Skeletal muscle satellite cell (primary cell): Measurements from ENCODE around the gene BTBD1.
A peak's percentile ranks its signal among the peaks of the same experiment; 100 is the strongest.
"Not testable (repeated sequence)": the region's sequence is repeated elsewhere in the genome, so short reads cannot be mapped to it uniquely, and the experiment has no call there.

ENCODE experiments used
- H3K27me3 ChIP-seq: 2 replicates; pipeline ENCODE4 v1.7.0; 2013; ENCODE audit warnings: low read length; ENCODE audit not compliant: control insufficient read depth, insufficient read depth
- H3K36me3 ChIP-seq: 2 replicates; pipeline ENCODE4 v1.7.0; 2013; ENCODE audit warnings: mild to moderate bottlenecking, control low read depth, low read length; ENCODE audit not compliant: insufficient read depth
- H3K4me1 ChIP-seq: 2 replicates; pipeline ENCODE4 v1.7.0; 2013; ENCODE audit warnings: low read length; ENCODE audit not compliant: control insufficient read depth, insufficient read depth
- H3K4me2 ChIP-seq: 2 replicates; pipeline ENCODE4 v1.7.0; 2013; ENCODE audit warnings: mild to moderate bottlenecking, low read length
- H3K4me3 ChIP-seq: 2 replicates; pipeline ENCODE4 v1.7.0; 2013; ENCODE audit warnings: low read length
- H3K9ac ChIP-seq: 2 replicates; pipeline ENCODE4 v1.7.0; 2013; ENCODE audit warnings: mild to moderate bottlenecking, low read depth, low read length, moderate library complexity
- H3K9me3 ChIP-seq: replicated peaks from 2 replicates; pipeline ENCODE4 v1.7.0; 2013; ENCODE audit warnings: mild to moderate bottlenecking, control low read depth, low read length

BTBD1 gene

DNA sequence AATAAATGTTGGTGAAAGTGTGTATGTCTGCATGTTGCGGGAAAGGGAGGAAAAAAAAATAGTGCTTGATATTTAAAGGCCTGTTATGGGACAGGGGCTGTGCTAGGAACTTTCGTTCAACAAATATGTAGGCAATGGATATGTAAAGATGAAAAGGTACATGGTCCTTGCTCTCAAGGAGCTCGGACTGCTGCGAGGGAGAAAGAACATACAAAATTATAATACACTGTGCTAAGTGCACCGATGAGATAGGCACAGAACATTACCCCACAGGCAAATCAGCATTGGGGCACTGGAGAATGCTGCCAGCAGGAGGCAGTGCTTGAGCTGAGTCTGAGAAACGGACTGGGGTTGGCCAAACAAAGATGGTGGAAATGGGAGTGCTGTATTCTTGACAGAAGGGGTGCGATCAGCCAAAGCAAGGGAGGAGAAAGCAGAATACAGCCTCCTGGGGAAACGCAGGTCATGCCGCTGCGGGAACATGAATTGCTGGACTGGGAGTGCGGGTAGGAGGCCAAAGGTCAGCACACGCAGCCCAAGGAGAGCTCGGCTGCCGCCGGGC is 56.3 kb downstream of the BTBD1 start:
- Histone ChIP-seq H3K4me1 (peaks cover 19% of the 10 kb centered on the region), H3K9me3 (no peaks in the 10 kb centered on the region), H3K27me3 (no peaks in the 10 kb centered on the region), H3K9ac (peak overlapping the region; percentile 88), H3K4me2 (peak overlapping the region; percentile 95), H3K4me3 (peak overlapping the region; percentile 77), H3K36me3 (peaks cover 29% of the 10 kb centered on the region)

DNA sequence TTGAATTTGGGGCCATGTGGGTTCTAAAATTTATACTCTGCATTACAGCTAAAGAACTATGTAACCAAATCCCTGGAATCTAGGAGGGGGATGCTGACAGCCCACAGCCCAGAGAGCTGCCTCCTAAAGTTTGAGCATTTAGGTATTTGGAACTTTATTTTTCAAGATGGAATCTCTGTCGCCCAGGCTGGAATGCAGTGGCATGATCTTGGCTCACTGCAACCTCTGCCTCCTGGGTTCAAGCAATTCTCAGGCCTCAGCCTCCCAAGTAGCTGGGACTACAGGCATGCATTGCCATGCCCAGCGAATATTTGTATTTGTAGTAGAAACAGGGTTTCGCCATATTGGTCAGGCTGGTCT is 66.4 kb downstream of the BTBD1 start:
- not testable (repeated sequence) for H3K36me3 ChIP-seq, H3K4me3 ChIP-seq, H3K27me3 ChIP-seq, H3K4me2 ChIP-seq, H3K9me3 ChIP-seq, H3K4me1 ChIP-seq, H3K9ac ChIP-seq

DNA sequence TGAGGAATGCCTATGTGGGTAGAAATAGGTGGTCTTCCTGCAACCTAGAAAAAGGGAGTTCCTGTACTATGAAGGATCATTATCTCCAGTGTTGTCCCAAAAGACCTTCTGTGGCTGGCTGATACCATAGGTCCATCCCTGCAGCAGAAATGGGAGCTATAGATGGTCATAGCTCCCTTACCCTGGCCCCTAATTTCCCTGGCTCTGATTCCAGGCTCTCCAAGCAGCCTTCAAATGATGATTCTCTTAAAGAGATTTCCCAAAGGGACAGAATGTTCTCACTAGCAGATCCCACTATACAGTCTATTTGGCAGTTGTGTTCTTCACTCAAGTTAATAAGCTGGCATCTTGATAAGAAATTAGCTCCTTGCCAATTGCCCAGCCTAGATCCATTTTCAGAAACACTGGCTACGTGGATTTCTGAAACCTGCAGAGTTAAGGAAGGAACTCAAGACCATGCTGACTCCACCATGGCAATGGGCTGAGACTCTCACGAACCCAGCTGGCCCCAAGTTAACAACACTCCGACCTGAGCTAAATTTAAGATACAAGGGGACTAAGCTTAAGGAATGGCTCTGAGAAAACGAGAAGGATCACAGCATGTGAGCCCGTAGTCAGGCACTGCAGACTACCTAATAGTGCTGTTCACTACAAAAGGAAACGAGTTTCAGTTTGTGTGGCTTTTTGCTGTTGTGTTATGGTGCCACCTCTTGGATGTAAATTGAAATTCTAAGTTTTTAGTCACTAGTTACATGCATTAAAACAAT is 67.0 kb downstream of the BTBD1 start:
- Histone ChIP-seq H3K4me3 (peak overlapping the region; percentile 68), H3K4me1 (no peaks in the 10 kb centered on the region)

DNA sequence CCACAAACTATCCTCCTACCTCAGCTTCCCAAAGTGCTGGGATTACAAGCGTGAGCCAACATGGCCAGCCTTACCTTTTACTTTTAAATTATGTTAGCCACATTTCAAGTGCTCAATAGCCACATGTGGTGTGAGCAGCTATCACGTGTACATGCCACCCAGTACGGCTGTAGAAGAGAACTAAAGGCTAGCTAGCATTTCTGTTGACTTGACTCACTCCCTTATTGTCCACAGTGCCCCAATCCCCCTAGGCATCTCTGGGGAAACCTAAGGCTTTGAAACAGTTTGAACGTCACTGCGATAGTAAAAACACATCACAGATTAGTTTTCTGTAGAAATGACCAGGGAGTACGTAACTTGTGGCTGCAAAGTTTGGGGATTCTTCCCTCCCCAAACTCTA is 67.6 kb downstream of the BTBD1 start:
- no peaks in the 10 kb centered on the region for H3K27me3 ChIP-seq
- no peaks in the 10 kb centered on the region for H3K9me3 ChIP-seq
- H3K4me1 ChIP-seq, result no peaks in the 10 kb centered on the region
- H3K36me3 ChIP-seq, result no peaks in the 10 kb centered on the region
- H3K9ac ChIP-seq, result no peak overlapping the region
- no peak overlapping the region for H3K4me2 ChIP-seq
- H3K4me3 ChIP-seq, result no peak overlapping the region

More for the DNA sequence above, 67.0 kb downstream of the BTBD1 start:
- Histone ChIP-seq H3K36me3 (no peaks in the 10 kb centered on the region), H3K9me3 (no peaks in the 10 kb centered on the region), H3K4me2 (peak overlapping the region; percentile 86), H3K27me3 (no peaks in the 10 kb centered on the region), H3K9ac (peak overlapping the region; percentile 61)

DNA sequence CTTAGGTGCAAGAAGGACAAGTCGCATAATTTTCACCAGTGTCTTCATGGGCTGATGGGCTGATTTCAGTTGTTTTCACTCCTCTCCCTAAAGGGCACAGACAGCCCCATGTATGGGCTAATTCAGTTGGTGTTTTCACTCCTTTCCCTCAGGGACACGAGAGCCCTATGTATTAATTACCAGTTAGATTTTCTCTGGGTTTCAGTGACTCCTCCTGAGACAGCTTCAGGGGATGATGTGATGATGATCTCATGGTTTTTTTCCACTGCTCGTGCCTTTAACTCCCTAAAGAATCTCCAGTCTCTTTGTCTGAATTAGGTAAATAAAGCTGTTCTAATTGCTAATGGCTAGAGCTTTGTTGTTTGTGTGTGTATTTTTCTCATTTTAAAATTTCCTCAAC is 71.1 kb downstream of the BTBD1 start:
- no peak overlapping the region for H3K4me3 ChIP-seq
- H3K9ac ChIP-seq, result no peak overlapping the region
- no peak overlapping the region for H3K4me2 ChIP-seq
- H3K36me3 ChIP-seq, result no peaks in the 10 kb centered on the region
- no peaks in the 10 kb centered on the region for H3K9me3 ChIP-seq
- no peaks in the 10 kb centered on the region for H3K4me1 ChIP-seq
- H3K27me3 ChIP-seq, result no peaks in the 10 kb centered on the region

DNA sequence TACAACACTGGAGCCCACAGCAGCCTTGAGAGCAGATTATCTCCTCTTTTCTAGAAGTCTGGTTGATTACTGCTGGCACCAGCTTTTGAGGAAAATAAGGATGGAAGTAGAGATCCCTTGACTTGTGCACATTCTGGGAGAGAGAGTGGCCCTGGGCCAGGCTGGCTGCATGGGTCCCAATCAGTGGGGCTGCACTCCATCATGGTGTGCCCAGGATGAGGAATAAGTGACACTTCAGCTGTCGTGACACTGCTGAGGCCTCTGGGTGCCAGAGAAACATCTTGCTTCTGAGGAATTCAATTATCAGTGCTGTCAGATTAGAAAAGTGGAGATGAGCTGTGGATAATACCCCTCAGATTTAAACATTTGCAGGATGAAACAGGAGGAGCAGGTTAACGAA is 72.0 kb downstream of the BTBD1 start:
- Histone ChIP-seq H3K4me1 (no peaks in the 10 kb centered on the region), H3K4me3 (no peak overlapping the region), H3K9ac (no peak overlapping the region), H3K27me3 (no peaks in the 10 kb centered on the region), H3K4me2 (no peak overlapping the region), H3K36me3 (no peaks in the 10 kb centered on the region), H3K9me3 (no peaks in the 10 kb centered on the region)

DNA sequence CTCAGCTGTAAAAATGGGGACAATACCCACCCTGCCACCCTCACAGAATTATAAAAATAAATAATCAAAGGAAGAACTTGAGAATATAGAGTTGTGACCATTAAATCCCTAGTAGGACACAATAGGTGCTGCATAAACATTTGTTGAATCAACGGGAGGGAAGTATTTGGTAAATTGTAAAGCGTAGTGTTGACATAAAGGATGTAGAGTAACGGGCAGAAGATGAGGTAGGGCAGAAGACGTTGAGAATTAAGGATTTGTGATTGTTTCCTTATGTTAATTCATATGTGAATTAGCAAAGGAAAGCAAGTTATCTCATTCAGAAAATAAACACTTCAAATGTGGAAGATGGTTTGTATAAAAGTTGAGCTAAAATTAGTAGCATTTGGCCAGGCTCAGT is 73.9 kb downstream of the BTBD1 start:
- H3K27me3 ChIP-seq, result no peaks in the 10 kb centered on the region
- H3K4me1 ChIP-seq, result no peaks in the 10 kb centered on the region
- H3K9ac ChIP-seq, result no peak overlapping the region
- peaks cover 3% of the 10 kb centered on the region for H3K36me3 ChIP-seq
- H3K4me2 ChIP-seq, result no peak overlapping the region
- no peak overlapping the region for H3K4me3 ChIP-seq
- no peaks in the 10 kb centered on the region for H3K9me3 ChIP-seq

DNA sequence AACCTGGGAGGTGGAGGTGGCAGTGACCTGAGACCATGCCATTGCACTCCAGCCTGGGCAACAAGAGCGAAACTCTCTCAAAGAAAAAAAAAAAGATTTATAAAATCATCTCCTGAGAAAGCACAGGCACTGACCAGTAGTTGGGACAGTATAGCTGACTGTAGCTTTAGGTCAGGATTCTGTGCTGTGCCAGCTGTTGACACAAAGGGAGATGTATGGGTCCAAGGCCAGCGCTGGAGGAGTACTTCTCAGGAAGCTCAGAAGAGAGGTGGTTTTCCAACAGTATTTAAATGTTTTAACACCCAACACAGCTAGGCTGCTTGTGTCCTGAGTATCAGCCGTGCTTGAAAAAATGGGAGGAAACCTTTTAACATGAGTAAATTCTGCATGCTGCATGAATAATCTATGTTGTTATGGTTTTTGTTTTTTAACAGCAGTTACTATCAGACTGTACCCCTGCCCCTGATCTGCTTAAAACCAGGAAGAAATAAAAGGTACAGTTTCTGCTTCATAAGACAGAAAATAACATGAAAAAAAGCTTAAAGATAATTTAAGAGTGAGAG is 74.5 kb downstream of the BTBD1 start:
- Histone ChIP-seq H3K4me1 (no peaks in the 10 kb centered on the region), H3K4me2 (no peak overlapping the region), H3K9ac (no peak overlapping the region)

DNA sequence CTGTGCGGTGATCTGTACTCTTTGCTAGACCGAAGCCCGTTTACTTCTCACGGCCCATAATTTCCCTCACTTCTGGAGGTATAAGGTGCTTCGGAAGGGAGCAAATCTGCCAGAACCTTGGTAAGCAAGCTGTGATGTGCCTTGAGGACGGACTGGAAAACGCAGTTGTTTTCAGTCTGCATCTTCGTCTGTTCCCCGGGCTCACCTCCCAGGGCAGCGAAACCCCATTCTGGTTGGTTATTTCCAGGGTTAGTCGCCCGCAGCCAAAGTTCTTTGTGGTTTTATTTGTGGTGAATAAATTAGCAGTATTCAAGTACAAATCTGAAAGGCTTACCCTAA is 80.6 kb downstream of the BTBD1 start:
- Histone ChIP-seq H3K9me3 (no peaks in the 10 kb centered on the region), H3K4me1 (peaks cover 13% of the 10 kb centered on the region), H3K9ac (peak overlapping the region; percentile 92), H3K4me2 (peak overlapping the region; percentile 95), H3K4me3 (peak overlapping the region; percentile 97), H3K36me3 (peaks cover 3% of the 10 kb centered on the region), H3K27me3 (no peaks in the 10 kb centered on the region)

More for the DNA sequence above, 74.5 kb downstream of the BTBD1 start:
- H3K27me3 ChIP-seq, result no peaks in the 10 kb centered on the region
- H3K9me3 ChIP-seq, result no peaks in the 10 kb centered on the region
- H3K36me3 ChIP-seq, result peaks cover 3% of the 10 kb centered on the region
- no peak overlapping the region for H3K4me3 ChIP-seq

DNA sequence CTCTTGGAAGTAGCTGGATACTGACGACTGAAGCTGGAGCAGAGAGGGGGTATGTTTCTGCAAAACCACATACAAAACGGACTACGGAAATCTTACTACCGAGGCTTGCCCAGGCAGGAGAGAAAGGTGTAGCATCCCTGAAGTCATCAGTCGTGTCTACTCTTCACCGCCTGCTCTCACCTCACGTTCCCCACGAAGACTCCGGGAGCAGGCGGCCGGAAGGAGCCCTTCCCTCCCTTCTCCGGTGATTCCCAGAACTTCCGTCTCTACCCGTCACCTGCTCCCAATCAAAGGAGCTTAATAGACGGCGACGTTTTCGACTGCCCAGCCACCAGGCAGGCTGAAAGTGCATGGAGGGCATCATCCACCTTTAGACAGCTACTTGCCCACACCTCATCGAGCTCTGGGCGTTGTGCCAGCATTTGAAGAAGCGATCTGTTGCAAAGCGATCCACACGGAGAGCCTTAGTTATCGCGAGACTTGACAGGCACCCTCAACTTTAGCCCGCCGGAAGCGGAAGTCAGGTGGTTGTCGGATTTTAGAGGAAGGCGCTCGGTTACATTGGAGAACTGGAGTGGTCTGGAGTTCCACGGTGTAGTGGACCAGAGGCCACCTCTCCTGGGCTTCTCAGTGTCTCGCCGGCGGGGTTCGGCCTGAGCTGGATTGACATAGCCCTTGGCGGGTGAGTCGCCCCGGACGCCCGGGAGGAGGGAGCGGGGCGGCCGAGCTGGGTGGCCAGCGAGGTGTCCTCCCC is 81.2 kb downstream of the BTBD1 start, which contains the start of gene RAMAC:
Gene RAMAC, plus strand, starts transcription at position 523 of the 754 bp plus-strand sequence. CDS start 2,809 bp downstream, outside the sequence.
- peaks cover 13% of the 10 kb centered on the region for H3K4me1 ChIP-seq
- no peaks in the 10 kb centered on the region for H3K9me3 ChIP-seq
- H3K27me3 ChIP-seq, result no peaks in the 10 kb centered on the region
- H3K4me2 ChIP-seq, result peak within 1 kb of the TSS; percentile 95
- H3K9ac ChIP-seq, result peak within 1 kb of the TSS; percentile 92
- peaks cover 3% of the 10 kb centered on the region for H3K36me3 ChIP-seq
- H3K4me3 ChIP-seq, result peak within 1 kb of the TSS; percentile 97

DNA sequence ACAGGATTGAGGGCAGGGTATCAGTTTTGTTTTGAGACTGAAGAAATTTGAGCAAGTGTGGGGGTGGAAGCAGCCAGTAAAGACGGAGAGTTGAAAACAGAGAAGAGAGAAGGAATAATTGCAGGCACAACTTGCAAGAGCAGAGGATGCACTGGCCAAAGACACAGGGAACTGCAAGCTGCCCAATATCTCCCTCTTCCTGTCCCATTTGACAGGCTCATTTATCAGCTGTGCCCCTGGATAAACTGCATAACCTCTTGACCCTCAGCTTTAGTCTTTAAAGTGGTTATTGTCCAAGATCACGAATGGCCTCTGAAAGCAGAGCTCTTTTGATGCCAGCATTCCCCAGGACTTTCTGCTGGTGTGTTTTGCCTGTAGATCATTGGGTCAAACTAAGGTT is 86.1 kb downstream of the BTBD1 start:
- Histone ChIP-seq H3K9me3 (no peaks in the 10 kb centered on the region), H3K36me3 (no peaks in the 10 kb centered on the region), H3K9ac (no peak overlapping the region), H3K4me3 (no peak overlapping the region), H3K4me2 (no peak overlapping the region), H3K27me3 (no peaks in the 10 kb centered on the region), H3K4me1 (peaks cover 7% of the 10 kb centered on the region)
